Heart left ventricle (tissue), 13 donors: ENCODE data around the gene SLC9A7.

Source experiments
- POLR2A ChIP-seq, 2 donors: fragments of 450-650 bp; IDR thresholded peaks; one replicate each; pipeline ENCODE4 v1.6.1; 2017; ENCODE audit warnings: antibody characterized with exemption in 2 of 2, mild to moderate bottlenecking in 2 of 2, moderate library complexity in 2 of 2
- TF ChIP-seq, protein P1 (sequence below), 12 donors: fragments of 200-600 bp; sonication (generic) in 4 of 12; IDR thresholded peaks; one replicate each; pipeline versions ENCODE4 v1.5.0 to v1.8.0; 2018 to 2022; ENCODE audit warnings: antibody characterized with exemption in 12 of 12, mild to moderate bottlenecking in 5 of 12
- donor health status: ischemic (EF 13 %, LVEDD 7.1; RV severe dilation, severe dysfunction).
- donor health status: DM: no; HTN: yes; CAD: no.
- donor health status: DM: no; HTN: no; CAD: no.
- donor health status: ischemic (EF 25% LVEDD 6.9; RV normal size, moderate dysfunction).
- donor health status: ischemic (EF 25% LVEDD 5.7; RV mildly dilated, moderate dysfunction).
- donor health status: ischemic (EF 35%, LVEDD 5.7; RV mildly dilated, moderate dysfunction).
- donor health status: nonischemic (EF 11% LVEDD 7.7; RV severe dilation, severe dysfunction).
- donor health status: DM: yes; HTN: yes; CAD: no.
- donor health status: PGD.
- donor health status: ischemic (EF 29% LVEDD 5.4; RV normal size, mild dysfunction).
- donor health status: nonischemic (EF 23%, LVEDD 6.1; RV moderate dilation, normal function).

DNA sequence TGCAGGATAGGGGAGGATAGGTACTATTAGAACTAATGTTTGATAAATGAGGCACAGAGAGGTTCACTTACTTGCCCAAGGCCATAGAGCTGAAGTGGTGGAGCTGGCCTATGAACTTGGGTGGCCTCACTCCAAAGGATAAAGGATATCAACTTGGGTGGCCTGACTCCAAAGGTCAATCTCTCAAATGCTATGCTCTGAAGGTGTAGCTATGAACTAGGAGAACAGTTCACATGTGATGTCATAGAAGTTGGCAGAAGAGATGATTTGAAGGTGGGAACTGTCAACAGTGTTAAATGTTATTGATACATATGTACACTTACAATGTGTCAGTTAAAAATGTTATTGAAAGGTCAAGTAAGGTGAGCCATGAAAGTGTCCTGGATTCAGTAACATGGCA lies 191.5 kb downstream of the SLC9A7 start:
- TF ChIP-seq, protein P1, sequence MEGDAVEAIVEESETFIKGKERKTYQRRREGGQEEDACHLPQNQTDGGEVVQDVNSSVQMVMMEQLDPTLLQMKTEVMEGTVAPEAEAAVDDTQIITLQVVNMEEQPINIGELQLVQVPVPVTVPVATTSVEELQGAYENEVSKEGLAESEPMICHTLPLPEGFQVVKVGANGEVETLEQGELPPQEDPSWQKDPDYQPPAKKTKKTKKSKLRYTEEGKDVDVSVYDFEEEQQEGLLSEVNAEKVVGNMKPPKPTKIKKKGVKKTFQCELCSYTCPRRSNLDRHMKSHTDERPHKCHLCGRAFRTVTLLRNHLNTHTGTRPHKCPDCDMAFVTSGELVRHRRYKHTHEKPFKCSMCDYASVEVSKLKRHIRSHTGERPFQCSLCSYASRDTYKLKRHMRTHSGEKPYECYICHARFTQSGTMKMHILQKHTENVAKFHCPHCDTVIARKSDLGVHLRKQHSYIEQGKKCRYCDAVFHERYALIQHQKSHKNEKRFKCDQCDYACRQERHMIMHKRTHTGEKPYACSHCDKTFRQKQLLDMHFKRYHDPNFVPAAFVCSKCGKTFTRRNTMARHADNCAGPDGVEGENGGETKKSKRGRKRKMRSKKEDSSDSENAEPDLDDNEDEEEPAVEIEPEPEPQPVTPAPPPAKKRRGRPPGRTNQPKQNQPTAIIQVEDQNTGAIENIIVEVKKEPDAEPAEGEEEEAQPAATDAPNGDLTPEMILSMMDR (IDR thresholded peaks at IDR 0.05), result no peak
- TF ChIP-seq POLR2A (IDR thresholded peaks at IDR 0.05), result no peak
